Vagina (tissue), 2 donors: ENCODE data around the gene TRA2A. TPM values are rescaled to one million over a fixed set of nuclear protein-coding genes. Genes with fewer than 3 reads are reported as not detected.

Experiments
- DNase-seq, 2 donors: peaks; one replicate each; pipeline ENCODE4 v3.0.0-alpha.2; 2017; ENCODE audit errors: extremely low spot score in 2 of 2
- H3K27ac ChIP-seq: fragments of 200-600 bp; sonication (generic); one replicate; pipeline ENCODE4 v1.5.1; 2019
- H3K27me3 ChIP-seq: fragments of 200-600 bp; sonication (generic); one replicate; pipeline ENCODE4 v1.5.1; 2019
- H3K36me3 ChIP-seq, 2 donors: fragments of 200-600 bp; sonication (generic); one replicate each; pipeline ENCODE4 v1.5.1; 2017 to 2019
- H3K4me1 ChIP-seq: fragments of 200-600 bp; sonication (generic); one replicate; pipeline ENCODE4 v1.5.1; 2019
- H3K4me3 ChIP-seq, 2 donors: fragments of 200-600 bp; sonication (generic); 1 replicate in 1 of 2; 2 replicates in 1 of 2; pipeline ENCODE4 v1.5.1; 2016 to 2019
- H3K9me3 ChIP-seq: fragments of 200-600 bp; sonication (generic); one replicate; pipeline ENCODE4 v1.5.1; 2019
- CTCF ChIP-seq, 3 experiments: fragments of 450-650 bp in 2 of 3; fragments of 200-600 bp in 1 of 3; sonication (generic) in 1 of 3; IDR thresholded peaks; one replicate each; pipeline ENCODE4 v1.5.1; 2017 to 2019; ENCODE audit warnings: antibody characterized with exemption in 3 of 3, mild to moderate bottlenecking in 2 of 3, moderate library complexity in 2 of 3
- POLR2A ChIP-seq, 2 donors: fragments of 450-650 bp; IDR thresholded peaks; one replicate each; pipeline ENCODE4 v1.6.1; 2017; ENCODE audit warnings: antibody characterized with exemption in 2 of 2, mild to moderate bottlenecking in 2 of 2, moderate library complexity in 2 of 2
- POLR2AphosphoS5 ChIP-seq, 2 donors: sonication (generic); formaldehyde crosslinking; IDR thresholded peaks; one replicate each; pipeline ENCODE4 v1.9.0; 2017; ENCODE audit warnings: antibody characterized with exemption in 2 of 2, mild to moderate bottlenecking in 2 of 2, low read depth in 1 of 2; ENCODE audit not compliant: insufficient read depth in 1 of 2
- intact Hi-C: fragments of 100-400 bp; cut with DNase I; formaldehyde crosslinking; loops from one replicate; pipeline ENCODE4 v1.15.1; 2023
- total RNA-seq: library from RNA; depleted of rRNA; stranded (reverse); fragments of >200 nt; gene quantifications from one replicate; pipeline ENCODE4 v1.2.3, GENCODE V29; 2016

The TRA2A gene
- total RNA-seq, 1 donor from 2014 or later: 71.7 TPM

- DNase-seq: no peak
- H3K4me3 ChIP-seq: no peak overlapping the region
- no peaks in the 10 kb centered on the region for H3K27me3 ChIP-seq
- TF ChIP-seq POLR2A (IDR thresholded peaks at IDR 0.05): no peak
- peak in 1 of 2 donors; percentile 71 for TF ChIP-seq POLR2AphosphoS5 (IDR thresholded peaks at IDR 0.05; ENCODE audit: insufficient read depth in 1 of 2, low read depth in 1 of 2)
- peak; percentile 91 to 97 (median 92) for TF ChIP-seq CTCF (IDR thresholded peaks at IDR 0.05)
- no peak overlapping the region for H3K27ac ChIP-seq
- H3K4me1 ChIP-seq: no peaks in the 10 kb centered on the region
- intact Hi-C loops: no loop called here
- no peaks in the 10 kb centered on the region for H3K36me3 ChIP-seq
- no peaks in the 10 kb centered on the region for H3K9me3 ChIP-seq
These were observed 15.3 kb upstream of the TRA2A start for GRCh38 chr7:23546897-23547572.

- Histone ChIP-seq H3K4me1 (no peaks in the 10 kb centered on the region), H3K4me3 (no peak overlapping the region), H3K36me3 (no peaks in the 10 kb centered on the region), H3K9me3 (no peaks in the 10 kb centered on the region), H3K27ac (no peak overlapping the region), H3K27me3 (no peaks in the 10 kb centered on the region)
- intact Hi-C loops: no loop called here
- DNase-seq: no peak
- TF ChIP-seq CTCF (IDR thresholded peaks at IDR 0.05): no peak
- TF ChIP-seq POLR2A (IDR thresholded peaks at IDR 0.05): no peak
- TF ChIP-seq POLR2AphosphoS5 (IDR thresholded peaks at IDR 0.05; ENCODE audit: insufficient read depth in 1 of 2, low read depth in 1 of 2): no peak
These were observed 13.7 kb upstream of the TRA2A start for GRCh38 chr7:23545493-23545892.

- no peak overlapping the region for H3K4me3 ChIP-seq
- intact Hi-C loops: no loop called here
- no peaks in the 10 kb centered on the region for H3K9me3 ChIP-seq
- no peak for DNase-seq
- no peaks in the 10 kb centered on the region for H3K4me1 ChIP-seq
- H3K27ac ChIP-seq: no peak overlapping the region
- no peak for TF ChIP-seq POLR2A (IDR thresholded peaks at IDR 0.05)
- peak in 1 of 3 experiments; percentile 20 for TF ChIP-seq CTCF (IDR thresholded peaks at IDR 0.05)
- no peaks in the 10 kb centered on the region for H3K27me3 ChIP-seq
- no peaks in the 10 kb centered on the region for H3K36me3 ChIP-seq
These were observed 13.2 kb upstream of the TRA2A start for GRCh38 chr7:23544913-23545354.

GRCh38 chr7:23542752-23543151, 11.0 kb upstream of the TRA2A start:
- Histone ChIP-seq H3K4me3 (no peak overlapping the region), H3K4me1 (no peaks in the 10 kb centered on the region), H3K27ac (no peak overlapping the region), H3K36me3 (no peaks in the 10 kb centered on the region), H3K27me3 (no peaks in the 10 kb centered on the region), H3K9me3 (no peaks in the 10 kb centered on the region)
- intact Hi-C loops: no loop called here
- DNase-seq: no peak
- TF ChIP-seq CTCF (IDR thresholded peaks at IDR 0.05) (no peak), POLR2A (IDR thresholded peaks at IDR 0.05) (no peak), POLR2AphosphoS5 (IDR thresholded peaks at IDR 0.05; ENCODE audit: insufficient read depth in 1 of 2, low read depth in 1 of 2) (no peak)

- H3K9me3 ChIP-seq: no peaks in the 10 kb centered on the region
- no peak overlapping the region for H3K4me3 ChIP-seq
- no peak for DNase-seq
- no peaks in the 10 kb centered on the region for H3K36me3 ChIP-seq
- no peaks in the 10 kb centered on the region for H3K27me3 ChIP-seq
- intact Hi-C loops: no loop called here
- H3K4me1 ChIP-seq: no peaks in the 10 kb centered on the region
- TF ChIP-seq POLR2A (IDR thresholded peaks at IDR 0.05): no peak
- TF ChIP-seq POLR2AphosphoS5 (IDR thresholded peaks at IDR 0.05; ENCODE audit: insufficient read depth in 1 of 2, low read depth in 1 of 2): no peak
- no peak for TF ChIP-seq CTCF (IDR thresholded peaks at IDR 0.05)
- H3K27ac ChIP-seq: no peak overlapping the region
These were observed 7.7 kb upstream of the TRA2A start for GRCh38 chr7:23539494-23539907.
